IPS-20b (cell line): ENCODE results near the gene MYO19.
"Not testable (repeated sequence)": the region's sequence is repeated elsewhere in the genome, so short reads cannot be mapped to it uniquely, and the experiment has no call there.

Source experiments
- H3K27ac ChIP-seq: one replicate; pipeline ENCODE4 v1.5.1; 2013; ENCODE audit warnings: low read length
- H3K27me3 ChIP-seq: 2 replicates; pipeline ENCODE4 v1.6.1; 2013; ENCODE audit warnings: mild to moderate bottlenecking, low read length, inconsistent platforms; ENCODE audit not compliant: insufficient read depth
- H3K36me3 ChIP-seq: 2 replicates; pipeline ENCODE4 v1.6.1; 2013; ENCODE audit warnings: low read depth, mild to moderate bottlenecking, inconsistent platforms, low read length, moderate library complexity; ENCODE audit not compliant: insufficient read depth
- H3K4me1 ChIP-seq: 2 replicates; pipeline ENCODE4 v1.6.1; 2013; ENCODE audit warnings: mild to moderate bottlenecking, control low read depth, inconsistent platforms, low read length, moderate library complexity; ENCODE audit not compliant: insufficient read depth
- H3K4me3 ChIP-seq: 2 replicates; pipeline ENCODE4 v1.5.1; 2013; ENCODE audit warnings: mild to moderate bottlenecking, low read length, inconsistent platforms
- H3K9ac ChIP-seq: 2 replicates; pipeline ENCODE4 v1.6.1; 2013; ENCODE audit warnings: low read depth, mild to moderate bottlenecking, inconsistent platforms, low read length, moderate library complexity
- H3K9me3 ChIP-seq: 2 replicates; pipeline ENCODE4 v1.6.1; 2013; ENCODE audit warnings: mild to moderate bottlenecking, low read depth, low read length, inconsistent platforms; ENCODE audit not compliant: insufficient read depth

MYO19 gene

DNA sequence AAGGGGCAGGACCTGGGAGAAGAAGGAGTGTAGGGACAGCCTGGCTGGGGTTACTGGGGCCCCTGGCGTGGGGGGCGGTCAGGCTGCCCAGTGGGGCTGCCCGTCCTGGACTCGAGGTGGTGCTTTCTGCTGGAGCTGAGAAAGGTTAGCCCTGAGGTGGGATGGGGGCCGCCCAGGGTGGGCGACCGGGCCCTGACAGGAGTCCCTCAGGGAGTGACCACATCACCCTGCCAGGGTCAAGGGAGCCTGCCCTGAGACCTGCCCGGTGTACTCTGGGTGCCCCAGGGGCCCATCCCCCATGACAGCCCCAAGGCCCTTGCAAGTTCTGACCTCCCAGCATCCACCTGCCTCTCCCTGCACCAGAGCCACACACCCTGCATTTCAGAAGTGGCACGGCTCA is 77.0 kb downstream of the MYO19 start:
- H3K27me3 ChIP-seq, result peaks cover 11% of the 10 kb centered on the region
- H3K4me3 ChIP-seq, H3K9me3 ChIP-seq, H3K27ac ChIP-seq, H3K9ac ChIP-seq, H3K4me1 ChIP-seq, H3K36me3 ChIP-seq: not testable (repeated sequence)

DNA sequence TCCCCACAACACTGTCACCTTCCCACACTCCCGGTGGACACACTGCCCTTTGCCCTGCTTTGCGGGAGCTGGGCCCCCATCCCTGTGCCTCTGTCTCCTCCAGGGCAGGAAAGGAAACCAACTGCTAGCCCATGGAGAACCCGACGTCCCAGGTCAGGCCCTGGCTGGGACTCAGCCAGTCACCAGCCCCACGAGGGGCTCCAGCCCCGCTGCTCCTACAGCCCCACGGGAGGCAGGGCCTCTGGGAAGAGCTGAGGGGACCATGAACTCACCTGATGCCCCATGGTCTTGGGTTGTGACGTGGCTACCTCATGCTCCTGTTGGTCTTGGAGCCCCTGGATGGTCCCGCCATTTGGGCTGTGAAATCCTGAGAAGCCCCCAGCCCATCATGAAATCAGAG is 81.8 kb downstream of the MYO19 start:
- H3K36me3 ChIP-seq, H3K27me3 ChIP-seq, H3K27ac ChIP-seq, H3K9ac ChIP-seq, H3K9me3 ChIP-seq, H3K4me1 ChIP-seq, H3K4me3 ChIP-seq: not testable (repeated sequence)

DNA sequence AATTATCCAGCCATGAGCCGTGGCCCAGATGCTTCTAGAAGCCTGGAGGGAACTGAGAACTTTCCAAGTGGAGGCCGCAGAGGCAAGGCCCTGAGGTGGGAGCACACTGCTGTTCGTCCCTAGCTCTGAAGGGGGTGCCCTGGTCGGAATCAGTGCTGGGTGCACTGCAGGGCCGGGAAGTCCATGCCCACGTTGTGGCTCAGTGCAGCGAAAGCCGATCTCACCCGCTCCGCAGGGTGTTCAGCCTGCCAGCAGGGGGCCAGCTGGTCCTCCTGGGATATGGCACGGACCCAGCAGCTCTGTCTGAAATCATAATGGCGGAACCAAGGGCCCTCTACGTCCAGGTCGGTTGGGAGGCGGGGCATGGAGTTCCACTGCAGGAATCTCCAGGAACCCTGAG is 84.7 kb downstream of the MYO19 start:
- not testable (repeated sequence) for H3K4me3 ChIP-seq, H3K4me1 ChIP-seq, H3K9me3 ChIP-seq, H3K27ac ChIP-seq, H3K27me3 ChIP-seq, H3K9ac ChIP-seq, H3K36me3 ChIP-seq
